HG02840 (cell line): ENCODE measurements around the gene FSIP2.
"Not testable (repeated sequence)": the region's sequence is repeated elsewhere in the genome, so short reads cannot be mapped to it uniquely, and the experiment has no call there.

Source experiments
- ATAC-seq: cut with Tn5 transposase; IDR thresholded peaks from one replicate; pipeline ENCODE4 v1.9.1; 2021; ENCODE audit warnings: mild to moderate bottlenecking, moderate library complexity, moderate number of reproducible peaks; ENCODE audit not compliant: unreplicated experiment, low FRiP score

Gene FSIP2

DNA sequence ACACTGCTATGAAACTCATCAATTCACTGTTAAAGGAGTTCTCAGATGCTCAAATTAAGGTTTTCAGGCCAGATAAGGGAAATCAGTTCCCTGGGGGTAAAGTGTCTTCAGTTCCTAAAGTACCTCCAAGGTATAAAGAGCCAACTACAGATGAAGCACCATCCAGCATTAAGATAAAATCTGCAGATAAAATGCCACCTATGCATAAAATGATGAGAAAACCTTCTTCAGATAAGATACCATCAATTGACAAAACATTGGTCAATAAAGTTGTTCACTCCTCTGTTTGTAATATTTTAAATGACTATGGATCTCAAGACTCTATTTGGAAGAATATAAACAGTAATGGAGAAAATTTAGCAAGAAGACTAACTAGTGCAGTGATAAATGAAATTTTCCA is 68.2 kb downstream of the FSIP2 start:
- no peak for ATAC-seq

GRCh38 chr2:185807351-185807750 is 68.7 kb downstream of the FSIP2 start:
- no peak for ATAC-seq

DNA sequence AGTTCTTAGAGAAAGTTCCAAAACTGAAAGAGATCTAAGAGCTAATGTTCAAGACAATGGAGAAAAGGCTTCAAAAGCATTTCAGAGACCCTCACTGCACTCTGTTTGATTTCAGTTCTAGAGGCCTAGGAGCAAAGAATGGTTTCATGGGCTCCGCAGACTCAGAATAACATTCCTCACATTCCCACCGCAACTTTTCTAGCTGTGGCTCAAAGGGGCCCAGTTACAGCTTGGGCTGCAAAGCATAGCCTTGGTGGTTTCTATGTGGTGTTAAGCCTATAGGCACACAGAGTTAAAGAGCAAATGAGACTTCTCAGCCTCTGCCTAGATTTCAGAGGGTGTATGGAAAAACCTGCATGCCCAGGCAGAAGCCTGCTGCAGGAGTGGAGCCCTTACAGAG is 73.0 kb downstream of the FSIP2 start:
- no peak for ATAC-seq

- no peak for ATAC-seq
Measured at GRCh38 chr2:185813707-185814106, 75.1 kb downstream of the FSIP2 start.

- no peak for ATAC-seq
Measured at GRCh38 chr2:185817991-185818390, 79.4 kb downstream of the FSIP2 start.

DNA sequence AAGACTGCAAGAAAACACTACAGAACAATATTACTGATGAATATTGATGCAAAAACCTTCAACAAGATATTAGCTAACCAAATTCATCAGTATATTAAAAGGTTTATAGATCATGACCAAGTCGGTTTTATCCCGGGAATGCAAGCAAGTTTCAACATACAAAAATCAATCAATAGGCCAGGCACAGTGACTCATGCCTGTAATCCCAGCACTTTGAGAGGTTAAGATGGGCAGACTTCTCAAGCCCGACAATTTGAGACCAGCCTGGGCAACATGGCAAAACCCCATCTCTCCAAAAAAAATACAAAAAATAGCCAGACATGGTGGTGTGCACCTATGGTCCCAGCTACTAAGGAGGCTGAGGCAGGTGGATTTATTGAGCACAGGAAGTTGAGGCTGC is 82.9 kb downstream of the FSIP2 start:
- no peak for ATAC-seq

GRCh38 chr2:185823773-185824172 is 85.2 kb downstream of the FSIP2 start:
- ATAC-seq = no peak

DNA sequence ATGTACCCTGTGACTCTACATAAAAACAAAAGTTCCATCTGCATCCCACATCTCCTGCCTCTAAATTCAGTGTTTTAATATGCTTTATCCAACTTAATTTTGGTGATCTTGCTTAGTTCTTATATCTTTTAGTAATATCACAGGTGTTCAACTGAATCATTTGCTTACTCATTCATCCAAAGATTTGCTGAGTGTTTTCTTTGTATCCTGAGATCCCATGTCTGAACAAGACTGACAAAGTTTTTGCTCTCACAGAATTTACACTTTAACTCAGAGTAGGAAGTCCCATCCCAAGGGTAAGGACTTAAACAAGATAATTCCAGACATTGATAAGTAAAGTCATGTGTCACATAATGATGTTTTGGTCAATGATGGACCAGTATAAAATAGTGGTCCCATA is 87.0 kb downstream of the FSIP2 start:
- ATAC-seq = no peak

DNA sequence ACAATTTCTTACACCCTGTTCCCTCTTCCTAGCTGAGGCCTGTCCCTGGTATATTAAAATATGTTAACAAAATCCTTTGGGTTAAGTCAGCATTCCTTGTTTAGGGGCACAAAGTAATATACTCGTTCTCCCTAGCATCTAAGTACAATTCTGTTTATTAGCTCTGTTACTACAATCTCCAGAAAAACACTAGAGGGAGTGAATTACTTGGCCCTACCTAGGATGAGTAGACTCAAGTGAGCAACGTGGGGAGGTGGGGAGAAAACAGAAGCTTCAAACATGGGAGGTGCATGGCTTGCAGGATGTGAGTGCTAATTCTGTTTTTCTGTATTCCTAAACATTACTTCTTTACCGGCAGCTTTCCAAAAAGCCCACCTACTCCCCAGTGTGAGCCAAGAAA is 89.7 kb downstream of the FSIP2 start:
- no peak for ATAC-seq

GRCh38 chr2:185833864-185834263 is 95.3 kb downstream of the FSIP2 start:
- ATAC-seq = no peak

DNA sequence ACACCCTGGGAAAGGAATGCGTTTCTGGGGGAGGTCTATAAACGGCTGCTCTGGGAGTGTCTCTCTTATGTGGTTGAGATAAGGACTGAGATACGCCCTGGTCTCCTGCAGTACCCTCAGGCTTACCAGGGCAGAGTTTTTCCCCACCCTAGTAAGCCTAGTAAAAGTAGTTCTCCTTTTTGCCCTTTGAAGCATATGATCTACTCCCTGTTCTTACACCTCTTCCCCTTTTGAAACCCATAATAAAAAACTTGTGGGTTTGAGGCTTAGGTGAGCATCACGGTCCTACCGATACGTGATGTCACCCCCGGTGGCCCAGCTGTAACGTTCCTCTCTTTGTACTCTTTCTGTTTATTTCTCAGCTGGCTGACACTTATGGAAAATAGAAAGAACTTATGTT is 97.4 kb downstream of the FSIP2 start:
- ATAC-seq = no peak

- ATAC-seq = no peak
Measured at GRCh38 chr2:185854885-185855284, 116.3 kb downstream of the FSIP2 start.

DNA sequence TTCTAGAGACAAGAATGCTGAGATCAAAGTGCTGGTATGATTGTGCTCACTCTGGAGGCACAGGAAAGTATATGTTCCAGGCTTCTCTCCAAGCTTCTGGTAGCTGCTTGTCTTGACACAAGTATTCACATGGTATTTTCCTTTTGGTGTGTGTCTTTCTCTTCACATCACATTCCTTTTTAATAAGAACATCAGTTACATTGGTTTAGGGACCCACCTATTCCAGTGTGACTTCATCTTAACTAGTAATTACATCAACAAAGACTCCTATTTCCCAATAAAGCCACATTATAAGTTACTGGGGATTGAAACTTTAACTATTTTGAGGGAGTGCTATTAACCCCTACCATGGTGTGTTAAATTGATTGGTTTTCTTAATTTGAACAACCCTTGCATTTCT is 119.1 kb downstream of the FSIP2 start:
- no peak for ATAC-seq

GRCh38 chr2:185859506-185859905 is 120.9 kb downstream of the FSIP2 start:
- no peak for ATAC-seq

DNA sequence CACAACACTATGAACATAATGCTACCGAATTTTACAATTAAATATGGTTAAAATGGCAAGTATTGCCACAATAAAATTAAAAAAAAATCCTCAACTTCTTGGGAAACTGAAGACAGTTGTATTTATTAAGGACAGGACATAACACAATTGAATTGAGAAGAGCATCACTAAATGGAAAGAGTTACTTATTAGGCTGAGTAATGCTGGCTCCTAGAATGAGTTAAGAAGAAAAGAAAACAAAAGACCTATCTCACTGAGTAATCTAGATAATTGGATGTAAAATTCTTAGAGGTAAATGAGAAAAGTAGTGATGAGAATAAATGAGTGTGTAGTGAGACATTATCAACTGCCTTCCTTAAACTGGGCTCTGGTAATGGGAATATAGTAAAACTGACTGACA is 121.7 kb downstream of the FSIP2 start:
- ATAC-seq = no peak

GRCh38 chr2:185862657-185863398 is 124.2 kb downstream of the FSIP2 start:
- no peak for ATAC-seq

GRCh38 chr2:185864468-185865260 is 126.1 kb downstream of the FSIP2 start:
- ATAC-seq = not testable (repeated sequence)

DNA sequence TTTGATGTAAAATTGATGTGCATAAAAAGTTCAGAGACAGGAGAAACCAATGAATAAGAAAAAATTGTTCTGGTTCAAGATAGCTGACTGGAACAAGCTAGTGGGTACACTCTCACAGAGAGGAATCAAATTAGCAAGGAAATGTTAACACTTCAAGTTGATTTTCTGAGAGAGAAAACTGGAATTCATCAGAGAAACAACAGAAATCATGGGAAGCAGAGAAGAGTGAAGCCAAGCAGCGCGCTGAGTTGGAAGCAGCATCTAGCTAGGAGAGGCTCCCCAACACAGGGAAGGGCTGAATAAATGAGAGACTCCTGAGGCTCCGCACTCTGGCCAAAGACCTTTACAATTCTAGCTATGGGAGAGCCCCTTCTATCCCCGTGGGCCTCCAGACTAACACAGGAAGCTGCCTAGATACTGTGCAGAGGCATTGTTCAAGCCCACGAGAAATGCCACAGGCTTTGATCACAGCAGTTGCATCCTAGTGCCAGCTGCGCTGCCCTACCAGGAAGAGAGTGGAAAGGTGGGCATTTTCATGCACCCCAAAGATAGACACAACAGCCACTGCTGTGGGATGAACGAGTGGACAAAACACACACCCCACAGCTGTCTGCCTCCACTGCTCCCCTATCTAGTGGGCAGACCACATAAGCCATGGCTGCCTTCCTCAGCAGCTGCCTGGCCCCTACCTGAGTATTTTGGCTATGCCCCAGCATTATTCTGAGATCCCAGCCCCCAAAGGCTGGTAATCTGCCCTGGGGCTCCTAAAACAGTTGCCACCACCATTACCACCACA is 136.7 kb downstream of the FSIP2 start:
- ATAC-seq = no peak

DNA sequence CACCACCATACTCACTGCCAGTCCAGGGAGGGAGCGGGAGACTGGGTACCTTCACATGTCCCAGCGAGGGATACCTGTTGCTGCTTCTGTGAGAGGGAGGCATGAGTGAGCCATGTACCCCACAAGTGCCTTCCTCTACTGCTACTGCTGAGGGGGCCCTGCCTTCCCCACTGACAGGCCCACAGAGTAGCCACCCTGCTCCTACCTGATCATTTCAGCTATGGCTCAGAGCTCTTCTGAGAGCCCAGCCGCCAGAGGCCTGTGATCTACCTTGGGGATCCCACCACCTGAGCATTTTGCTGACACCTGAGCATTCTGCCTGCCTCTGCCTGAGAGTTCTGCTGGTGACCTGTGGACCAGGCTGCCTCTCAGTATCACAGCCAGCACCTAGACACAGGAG is 137.6 kb downstream of the FSIP2 start:
- ATAC-seq = no peak

DNA sequence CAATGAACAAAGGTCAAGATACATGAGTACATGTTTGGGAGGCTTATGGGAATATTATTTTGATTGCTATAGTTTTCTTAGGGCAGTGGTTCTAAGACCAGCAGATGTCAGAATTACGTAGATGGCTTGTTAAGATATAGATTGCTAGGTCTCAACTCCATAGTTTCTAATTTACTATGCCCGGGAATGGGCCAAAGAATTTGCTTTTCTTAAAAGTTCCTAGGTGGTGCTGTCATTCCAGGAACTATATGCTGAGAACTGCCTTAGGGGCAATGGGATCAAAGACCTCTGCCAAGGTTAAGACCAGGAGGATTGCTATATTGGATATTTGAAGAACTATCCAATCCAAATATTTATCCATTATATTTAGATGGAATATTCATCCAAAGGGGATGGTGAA is 141.8 kb downstream of the FSIP2 start:
- ATAC-seq = no peak
